Right kidney (tissue), 1 donor: ENCODE measurements around the gene BEND7.
A peak's percentile ranks its signal among the peaks of the same experiment; 100 is the strongest.

Source experiments
- DNase-seq: peaks from one replicate; pipeline ENCODE4 v3.0.0-alpha.2; 2016

BEND7 gene

DNA sequence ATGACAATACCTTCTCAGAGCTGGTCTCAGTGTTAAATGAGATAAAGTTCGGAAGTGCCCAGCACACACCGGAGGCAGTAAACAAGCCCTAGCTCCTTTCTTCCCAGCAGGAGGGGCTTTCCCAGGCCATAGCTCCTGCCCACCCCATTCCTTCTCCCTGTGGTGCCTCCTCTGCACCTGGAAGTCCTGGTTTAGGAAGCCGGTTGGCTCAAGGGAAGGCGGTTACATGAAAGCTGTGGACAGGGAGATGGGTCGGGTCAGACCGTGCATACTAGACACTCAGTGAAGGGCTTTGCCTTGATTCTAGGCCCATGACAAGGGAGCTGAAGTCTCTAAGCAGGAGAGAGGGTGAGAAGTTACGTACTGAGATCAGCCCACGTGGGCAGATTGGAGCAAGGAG, 8.6 kb downstream of the BEND7 start:
- no peak for DNase-seq

DNA sequence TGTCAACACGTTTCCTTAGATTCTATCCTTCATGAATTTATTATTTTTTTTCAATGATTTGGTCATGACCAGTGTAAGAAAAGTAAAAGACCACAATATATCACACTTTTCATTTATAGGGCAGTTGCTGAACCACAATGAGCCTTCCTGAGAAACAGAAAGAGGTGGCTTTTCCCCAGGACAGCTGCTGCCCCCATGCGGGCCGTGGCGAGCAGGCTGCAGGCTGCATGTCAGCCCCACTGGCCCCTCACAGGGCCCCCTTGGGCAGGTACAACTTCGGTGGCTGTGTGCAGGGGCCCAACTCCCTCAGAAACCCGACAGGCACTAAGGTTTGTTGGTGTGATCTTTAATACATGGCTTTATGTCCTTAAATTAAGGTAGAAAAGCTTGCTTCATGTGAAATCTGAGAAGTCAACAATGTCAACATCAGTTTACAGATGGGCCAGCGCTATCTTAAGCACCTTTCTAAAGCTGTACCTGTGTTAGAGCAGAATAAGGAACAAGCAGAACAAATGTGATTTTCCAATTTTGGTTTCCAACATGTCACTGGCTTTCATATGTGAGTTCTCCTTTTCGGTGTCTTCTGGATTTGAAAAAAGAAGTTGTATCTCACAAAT, 10.6 kb downstream of the BEND7 start:
- DNase-seq, result peak; percentile 21

DNA sequence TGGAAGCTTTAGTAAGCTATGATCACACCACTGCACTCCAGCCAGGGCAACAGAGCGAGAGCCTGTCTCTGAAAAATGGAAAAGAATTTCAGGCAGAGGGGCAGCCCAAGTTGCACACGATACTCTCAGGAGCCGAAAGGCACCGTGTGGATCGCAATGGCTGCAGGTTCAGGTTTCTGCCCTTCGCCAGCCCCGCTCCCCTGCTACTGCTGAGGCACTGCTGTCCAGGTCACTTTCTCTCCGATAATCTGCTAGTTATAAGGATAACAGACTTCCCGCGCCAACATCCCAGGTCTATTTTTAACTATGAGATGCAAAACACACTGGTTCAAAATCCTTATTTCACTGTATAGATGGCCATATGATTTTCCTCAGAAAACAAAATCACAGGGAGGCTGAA, 11.1 kb downstream of the BEND7 start:
- DNase-seq, result no peak

DNA sequence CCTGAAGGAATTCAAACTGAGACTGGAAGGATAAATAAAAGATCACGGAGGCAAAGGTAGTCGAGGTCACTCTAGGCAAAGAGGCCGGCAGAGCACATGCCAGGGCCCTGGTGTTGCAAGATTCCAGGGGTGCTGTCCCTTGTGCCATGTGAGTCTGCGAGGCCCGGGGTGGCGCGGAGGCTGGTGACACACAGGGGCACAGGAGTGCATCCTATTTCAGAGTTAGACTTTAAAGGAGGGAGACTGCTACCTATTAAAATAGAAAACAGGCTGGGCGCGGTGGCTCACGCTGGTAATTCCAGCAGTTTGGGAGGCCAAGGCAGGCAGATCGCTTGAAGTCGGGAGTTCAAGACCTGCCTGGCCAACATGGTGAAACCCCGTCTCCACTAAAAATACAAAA, 12.6 kb downstream of the BEND7 start:
- DNase-seq, result no peak

DNA sequence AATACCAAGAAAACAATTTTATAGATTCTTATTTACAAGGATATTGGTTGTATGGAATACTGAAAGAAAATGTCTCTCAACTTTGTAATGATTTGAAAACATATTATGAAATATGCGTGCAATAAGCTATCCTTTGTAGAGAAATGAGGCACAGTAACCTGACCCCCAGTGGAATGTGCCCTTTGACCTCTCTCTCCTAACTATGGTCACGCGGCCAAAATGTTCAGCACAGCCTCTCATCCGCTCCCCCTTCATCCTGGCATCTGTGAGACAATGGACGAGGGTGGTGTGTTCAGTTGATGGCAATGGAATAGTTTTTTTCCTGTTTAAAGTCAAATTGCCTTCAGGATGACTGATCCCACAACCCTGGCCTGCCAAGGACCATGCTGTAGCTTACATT, 13.3 kb downstream of the BEND7 start:
- no peak for DNase-seq

DNA sequence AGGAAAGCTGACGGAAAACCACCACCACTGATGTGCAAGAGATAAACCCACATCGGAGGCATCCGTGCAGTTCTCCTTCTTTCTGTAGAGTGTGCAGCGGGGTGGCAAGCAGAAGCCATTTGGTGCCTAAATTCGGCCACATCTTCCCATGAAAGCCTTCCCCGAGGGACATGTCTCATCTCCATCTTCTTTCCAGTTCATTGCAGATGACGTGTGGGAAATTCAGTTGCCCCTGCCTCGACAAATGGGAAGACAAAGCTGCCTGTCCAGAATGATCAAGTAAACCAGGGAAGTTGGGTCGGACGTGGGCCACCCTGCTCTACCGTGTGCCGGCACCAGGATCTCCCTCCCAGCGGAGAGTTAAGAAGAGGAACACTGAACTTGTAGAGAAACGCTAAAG, 14.5 kb downstream of the BEND7 start:
- DNase-seq, result no peak

DNA sequence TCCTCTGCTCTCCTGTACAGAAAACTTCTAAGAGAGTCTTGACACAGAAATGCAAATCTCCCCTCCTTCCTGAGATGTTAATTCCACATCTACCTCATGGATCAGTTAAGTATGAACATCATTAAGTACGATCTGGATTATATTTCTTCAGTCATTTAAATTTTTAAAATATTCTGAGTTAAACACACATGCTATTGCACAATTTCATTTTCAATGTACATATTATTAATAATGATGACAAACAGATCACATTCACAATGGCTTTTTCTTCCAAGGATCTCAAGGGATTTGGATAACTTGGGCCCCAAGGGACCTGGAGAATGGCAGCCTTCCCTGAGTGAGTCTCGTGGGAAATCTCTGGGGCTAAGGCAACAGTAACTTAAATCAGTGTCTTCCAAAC, 16.2 kb downstream of the BEND7 start:
- DNase-seq, result no peak

DNA sequence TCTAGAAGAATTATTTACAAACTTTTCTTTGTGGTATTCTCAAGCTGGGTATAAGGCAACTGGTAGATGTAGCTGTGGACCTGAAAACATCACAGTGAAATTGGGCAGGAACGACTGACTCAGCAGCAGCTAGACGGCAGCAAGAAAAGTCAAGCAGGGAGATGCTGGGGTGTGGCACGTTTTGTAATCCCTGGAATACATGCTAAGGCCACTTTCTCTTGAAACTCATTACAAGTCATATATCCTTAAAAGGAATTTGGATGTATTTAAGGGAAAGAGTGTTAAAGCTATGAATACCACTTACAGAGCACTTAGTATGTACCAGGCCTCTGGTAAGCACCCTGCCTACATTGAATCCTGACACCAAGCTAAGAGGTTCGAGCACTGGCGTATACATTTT, 17.4 kb downstream of the BEND7 start:
- no peak for DNase-seq

DNA sequence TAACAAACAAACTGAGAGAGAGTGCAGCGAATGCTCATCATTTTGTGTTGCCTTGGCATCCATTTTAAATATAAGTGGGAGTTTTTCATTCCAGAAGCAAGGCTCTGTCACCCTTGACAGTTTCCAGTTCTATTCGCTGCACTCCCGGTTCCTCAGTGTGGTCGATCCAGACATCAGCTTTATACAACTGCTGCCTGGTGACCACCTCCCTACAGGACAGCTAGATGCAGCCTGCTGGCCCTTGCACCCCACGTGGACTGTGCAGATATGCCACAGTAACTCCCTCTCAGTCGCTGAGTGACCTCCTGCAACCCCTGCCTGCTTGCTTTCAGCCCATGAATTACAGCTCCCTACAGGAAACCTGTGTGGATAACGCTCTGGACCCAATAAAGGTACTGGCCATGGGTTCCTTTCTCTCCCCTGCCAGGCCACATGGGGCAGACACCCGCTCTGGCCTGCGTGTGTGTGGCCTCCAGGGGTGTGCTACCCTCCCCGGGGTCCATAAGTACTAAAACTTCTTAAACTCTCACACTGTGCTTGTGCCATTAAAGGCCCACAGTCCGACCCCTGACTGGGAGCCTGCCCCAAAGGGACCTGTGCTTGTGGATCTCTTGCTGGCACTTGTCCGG, 23.6 kb downstream of the BEND7 start:
- peak; percentile 26 for DNase-seq

DNA sequence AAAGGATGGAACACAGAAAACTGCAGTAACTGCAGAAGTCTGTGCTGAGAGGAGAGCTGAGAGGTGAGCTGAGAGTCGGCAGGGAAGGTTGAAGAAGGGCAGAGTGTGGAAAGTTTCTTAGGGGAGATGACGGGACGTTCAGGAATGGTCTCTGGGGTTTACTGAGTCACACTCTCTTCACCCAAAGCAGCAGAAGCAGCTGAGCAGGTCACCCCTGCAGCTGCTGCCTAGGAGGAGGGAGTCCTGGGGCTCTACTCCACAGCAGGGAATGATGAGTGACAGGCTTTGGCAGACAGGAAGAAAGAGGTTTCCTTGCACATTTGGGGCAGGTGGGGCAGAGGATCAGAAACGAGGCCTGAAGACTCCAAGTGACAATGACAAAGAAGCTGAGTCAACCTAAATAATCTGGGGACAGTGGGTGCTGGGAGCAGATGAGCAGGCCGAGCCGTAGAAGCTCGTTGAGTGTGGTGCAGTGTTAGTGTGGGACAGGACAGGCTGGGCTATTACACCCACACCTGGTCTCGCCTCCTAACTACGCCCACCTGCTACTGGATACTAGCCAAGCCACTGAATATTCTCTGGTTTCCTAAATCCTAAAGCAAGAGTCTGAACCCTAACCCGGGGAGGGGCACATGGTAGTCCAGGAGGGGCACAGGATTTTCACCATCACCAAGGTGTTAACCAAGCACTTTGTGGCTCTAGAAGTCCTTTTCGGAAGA, 24.9 kb downstream of the BEND7 start:
- DNase-seq, result no peak

DNA sequence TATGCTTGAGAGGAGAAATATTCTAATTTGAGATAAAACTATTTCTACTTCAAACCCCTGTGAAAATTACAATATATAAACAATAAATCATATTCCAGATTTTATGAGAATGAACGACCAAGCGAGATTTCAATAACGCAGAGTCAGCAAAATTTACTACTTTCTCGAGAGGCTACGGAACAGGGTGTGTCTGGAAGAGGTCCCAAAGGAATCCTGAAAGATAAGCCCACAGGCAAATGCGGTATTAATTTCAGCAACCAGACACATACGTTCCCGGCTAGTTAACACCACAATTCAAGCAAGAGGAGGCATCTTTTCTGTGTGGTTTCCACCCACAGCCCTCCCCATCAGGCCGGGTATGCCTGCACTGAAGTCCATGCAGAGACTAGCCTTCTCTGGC, 26.4 kb downstream of the BEND7 start:
- DNase-seq, result no peak

DNA sequence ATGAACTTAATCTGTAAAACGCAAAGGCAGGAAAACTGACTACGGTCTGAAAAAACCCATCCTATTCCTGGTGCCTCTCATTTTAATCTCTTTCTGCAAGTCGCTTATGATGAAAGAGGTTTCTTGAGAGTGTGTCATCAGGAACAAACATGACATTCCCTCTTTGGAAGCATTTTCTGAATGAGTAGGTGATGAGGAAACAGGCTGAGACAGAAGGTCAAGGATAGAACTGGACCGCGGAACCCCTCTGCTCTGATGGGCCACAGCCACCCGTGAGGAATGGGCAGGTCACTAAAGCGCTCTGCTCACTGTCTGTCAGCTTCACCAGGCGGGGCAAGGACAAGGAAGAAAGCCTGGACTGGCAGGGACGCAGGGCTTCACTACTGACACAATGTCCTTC, 28.6 kb downstream of the BEND7 start:
- no peak for DNase-seq

DNA sequence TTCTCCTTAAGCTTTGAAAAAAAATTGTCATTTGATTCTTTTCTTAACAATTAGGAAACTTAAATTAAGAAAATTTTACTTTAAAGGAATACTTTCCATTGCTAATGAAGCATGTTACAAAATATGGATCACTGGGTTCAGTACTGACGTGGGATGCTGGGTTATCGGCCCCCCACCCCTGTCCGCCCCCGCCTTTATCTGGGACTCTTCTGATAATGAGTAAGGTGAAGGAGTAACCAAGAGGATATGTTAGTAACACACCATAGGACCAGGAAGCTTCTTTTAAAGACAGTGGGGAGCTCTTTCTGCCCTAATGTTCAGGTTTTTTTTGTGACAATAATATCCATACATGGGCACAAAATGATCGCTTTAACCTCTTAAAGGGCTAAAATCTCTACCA, 29.7 kb downstream of the BEND7 start:
- no peak for DNase-seq

DNA sequence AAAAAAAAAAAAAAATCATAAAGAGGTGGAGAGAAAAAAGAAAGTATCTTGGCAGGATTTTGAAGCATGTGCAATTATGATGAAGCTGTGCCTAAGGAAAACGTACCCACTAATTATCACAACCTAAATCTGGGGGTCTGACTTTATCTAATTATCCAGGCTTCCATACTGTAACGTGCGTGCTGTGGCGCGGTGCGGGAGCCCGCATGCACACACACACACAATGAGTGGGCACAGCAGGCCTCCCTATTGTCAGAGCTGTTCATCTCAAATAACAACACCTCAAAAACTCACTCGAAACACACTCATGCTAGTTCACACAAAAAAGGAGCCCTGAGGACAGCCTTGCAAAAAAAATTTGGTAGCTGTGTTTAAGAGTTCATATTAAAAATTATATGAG, 31.9 kb downstream of the BEND7 start:
- no peak for DNase-seq

DNA sequence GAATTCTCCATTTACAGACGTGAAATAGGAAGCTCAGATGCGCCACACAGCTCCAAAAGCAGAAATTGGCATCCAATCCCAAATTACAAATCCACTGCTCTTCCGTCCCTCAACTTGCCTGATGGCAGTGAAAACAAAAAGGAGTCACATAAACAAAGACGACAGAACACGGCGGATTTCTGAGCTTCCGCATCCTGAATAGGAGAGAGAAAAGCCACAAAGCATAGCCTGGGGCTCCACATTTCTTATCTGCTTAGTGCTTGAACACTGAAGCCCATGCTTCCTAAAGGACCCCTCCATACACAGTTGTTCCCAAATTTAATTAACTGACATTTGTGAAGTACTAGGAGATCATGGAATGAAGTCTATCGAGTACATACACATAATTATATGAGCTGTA, 32.6 kb downstream of the BEND7 start:
- no peak for DNase-seq

DNA sequence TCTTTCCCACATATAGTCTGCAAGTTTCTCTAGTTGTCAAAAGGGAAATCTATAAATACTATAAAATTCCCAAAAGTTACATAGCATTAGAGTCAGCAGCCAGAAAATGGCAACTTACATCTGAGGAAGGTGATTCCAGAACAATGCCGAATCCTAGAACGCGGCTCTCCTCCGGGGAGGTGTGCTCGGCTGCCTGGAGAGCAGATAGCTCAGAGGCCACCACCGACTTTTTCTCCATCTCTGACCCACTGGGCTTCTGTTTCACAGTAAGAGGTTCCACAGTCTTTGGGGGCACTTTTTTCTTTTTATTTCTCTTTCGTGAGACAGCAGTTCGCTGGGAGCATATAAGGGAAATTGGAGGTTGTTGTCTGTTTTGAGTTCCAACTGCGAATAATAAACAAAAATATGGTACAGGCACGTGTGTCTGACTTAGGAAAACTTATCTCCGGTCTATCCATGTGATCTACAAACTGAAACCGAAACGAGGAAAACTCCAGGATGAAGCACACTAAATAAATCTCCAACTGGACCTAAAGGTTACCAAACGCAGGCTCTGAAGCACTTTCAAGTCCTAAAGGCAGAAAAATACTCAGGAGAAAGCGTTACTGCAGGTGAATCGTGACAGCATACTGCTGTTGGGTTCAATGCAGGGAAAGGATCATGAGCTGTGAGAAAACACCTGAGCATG, 36.2 kb downstream of the BEND7 start:
- no peak for DNase-seq

DNA sequence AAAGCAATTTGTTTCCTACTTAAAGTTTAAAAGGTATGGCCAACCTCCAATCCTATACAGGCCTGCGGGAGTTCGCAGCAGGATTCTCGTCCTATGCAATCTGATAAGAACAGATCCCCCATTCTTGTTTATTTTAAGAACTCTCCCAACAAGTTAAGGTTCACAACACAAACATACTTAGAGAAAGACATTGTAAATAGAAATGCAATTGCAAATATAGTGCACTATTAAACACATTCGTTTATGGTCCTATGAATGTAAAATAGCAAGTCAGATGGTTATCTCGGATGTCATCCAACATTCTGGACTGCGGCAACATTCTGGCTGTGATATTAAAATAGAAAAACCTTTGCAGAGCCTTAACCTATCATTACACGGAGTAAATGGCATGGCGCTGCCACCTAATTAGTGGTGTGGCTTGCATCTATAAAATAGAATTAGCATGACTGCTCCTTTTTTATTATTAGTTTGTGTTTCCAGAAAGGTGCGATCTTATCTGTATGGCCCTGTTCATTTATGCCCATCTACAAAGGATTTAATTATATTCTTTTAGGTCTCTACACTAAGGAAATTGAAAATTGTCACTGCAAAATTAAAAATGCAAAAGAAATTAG, 37.0 kb downstream of the BEND7 start:
- no peak for DNase-seq

DNA sequence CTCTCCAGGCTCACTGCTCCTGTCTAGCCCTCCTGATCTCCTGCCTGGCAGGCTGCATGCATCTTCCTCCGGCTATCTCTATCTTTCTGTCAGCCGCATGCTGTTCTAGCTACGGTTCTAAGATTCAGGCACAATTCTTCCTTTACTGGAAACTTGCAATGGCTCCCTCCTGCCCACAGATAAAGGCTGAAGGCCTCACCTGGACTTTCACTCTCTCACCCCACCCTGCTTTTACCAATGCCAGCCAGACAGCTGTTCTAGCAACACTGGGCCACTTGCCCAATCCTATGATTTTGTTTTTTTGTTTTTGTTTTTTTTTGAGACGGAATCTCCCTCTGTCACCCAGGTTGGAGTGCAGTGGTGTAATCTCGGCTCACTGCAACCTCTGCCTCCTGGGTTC, 38.3 kb downstream of the BEND7 start:
- no peak for DNase-seq

DNA sequence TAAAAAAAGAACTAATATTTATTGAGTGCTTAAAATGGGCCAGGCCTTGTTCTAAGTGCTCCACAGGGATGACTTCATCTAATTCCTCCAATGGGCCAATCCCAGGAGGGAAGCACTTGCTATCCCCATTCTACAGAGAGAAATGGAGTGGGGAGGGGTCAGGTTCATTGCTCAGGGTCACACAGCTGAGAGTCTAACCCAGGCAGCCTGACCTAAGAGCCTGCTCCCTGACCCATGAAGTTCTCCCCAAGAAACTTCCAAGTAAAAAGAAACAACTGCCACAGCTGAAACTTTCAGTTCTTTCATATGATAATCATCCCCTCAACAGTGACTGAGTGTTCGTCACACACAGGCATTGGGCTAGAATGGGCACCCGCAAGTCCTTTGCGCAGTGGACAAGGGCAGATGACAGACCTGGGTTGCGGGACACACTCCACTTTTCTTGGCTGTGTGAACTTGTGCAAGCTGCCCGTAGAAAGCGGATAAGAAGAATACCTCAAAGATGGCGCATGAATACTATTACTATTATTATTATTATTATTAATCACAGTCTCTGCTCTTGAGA, 39.7 kb downstream of the BEND7 start:
- no peak for DNase-seq

DNA sequence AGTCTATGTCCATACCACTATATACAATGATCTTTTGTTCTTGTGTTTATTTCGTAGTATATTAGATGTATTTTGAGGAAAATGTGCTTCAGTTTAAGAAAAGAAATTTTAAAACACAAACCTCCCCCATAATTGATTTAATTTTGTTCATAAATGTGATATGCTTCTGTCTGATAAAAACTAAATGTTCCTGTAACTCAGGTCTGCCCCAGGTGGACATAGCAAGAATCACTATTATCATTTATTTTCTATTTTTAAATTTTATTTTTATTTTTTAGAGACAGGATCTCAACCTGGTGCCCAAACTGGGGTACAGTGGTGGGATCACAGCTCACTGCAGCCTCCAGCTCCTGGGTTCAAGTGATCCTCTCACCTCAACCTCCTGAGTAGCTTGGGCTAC, 43.2 kb downstream of the BEND7 start:
- DNase-seq, result no peak

DNA sequence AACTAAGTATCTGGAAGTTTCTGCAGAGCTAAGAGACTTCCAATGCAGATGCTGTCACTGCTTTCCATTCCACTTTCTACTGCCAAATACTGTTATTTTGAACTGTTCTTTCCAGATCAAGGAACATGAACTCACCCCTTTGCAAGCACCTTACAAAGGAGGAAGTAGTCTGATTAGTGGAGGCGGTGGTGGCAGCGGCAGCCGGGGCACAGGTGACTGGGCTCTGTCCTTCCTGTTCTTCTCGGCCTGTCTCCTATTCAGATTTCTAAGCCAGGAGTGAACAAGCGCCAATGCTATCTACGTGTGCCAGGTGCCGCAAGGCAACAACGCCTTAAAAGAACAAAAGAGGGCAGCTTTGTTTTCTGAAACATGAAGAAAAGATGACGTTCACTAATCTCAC, 44.9 kb downstream of the BEND7 start:
- no peak for DNase-seq

DNA sequence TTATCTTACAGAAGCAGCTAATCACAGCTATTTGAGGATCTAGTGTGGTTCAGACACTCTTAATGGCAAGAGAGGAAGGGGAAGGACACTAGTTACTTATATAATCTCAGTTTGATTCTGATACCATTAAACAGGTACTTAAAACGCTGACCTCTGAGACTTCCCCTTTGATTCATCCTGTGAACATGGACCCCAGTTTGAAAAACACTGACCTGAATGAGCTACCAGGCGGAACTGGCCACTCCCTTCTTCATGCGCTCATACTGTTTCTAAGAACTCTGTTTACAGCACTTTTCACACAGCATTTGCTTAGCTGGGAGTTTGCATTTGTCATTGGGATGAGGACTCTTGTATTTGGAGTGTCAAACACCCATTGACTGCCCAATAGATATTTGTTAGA, 45.7 kb downstream of the BEND7 start:
- no peak for DNase-seq

DNA sequence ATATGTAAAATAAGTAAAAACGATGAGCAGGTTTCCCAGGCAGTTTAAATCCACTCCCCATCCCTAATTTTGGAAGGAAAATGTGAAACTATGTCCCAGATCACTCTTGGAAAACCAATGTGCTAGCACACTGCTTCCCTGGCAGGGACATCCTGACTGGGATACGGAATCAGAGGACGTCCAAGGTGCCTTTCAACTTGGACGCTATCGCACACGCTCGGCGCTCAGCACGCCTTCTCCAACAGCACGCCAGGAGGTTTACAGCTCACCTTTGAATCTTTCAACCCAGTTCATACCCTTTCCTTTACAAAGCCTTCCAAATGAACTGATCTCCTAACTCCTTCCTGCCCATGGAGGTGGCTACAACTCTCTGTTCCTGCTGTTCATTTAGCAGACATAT, 47.1 kb downstream of the BEND7 start:
- DNase-seq, result no peak
